Fibroblast of villous mesenchyme (primary cell): ENCODE results near the gene DOCK2. TPM values are rescaled to one million over a fixed set of nuclear protein-coding genes. Genes with fewer than 3 reads are reported as not detected.

Experiments used
- DNase-seq: peaks from one replicate; pipeline ENCODE4 v3.0.0-alpha.2; 2010; ENCODE audit warnings: low read depth
- H3K4me3 ChIP-seq: 2 replicates; pipeline ENCODE4 v1.5.1; 2011; ENCODE audit warnings: low read depth, mild to moderate bottlenecking, low read length
- CTCF ChIP-seq: IDR thresholded peaks from 2 replicates; pipeline ENCODE4 v1.5.1; 2012; ENCODE audit warnings: low read depth, mild to moderate bottlenecking, low read length; ENCODE audit not compliant: insufficient read depth
- total RNA-seq: library from RNA; depleted of rRNA; stranded (reverse); fragments of >200 nt; gene quantifications from 2 replicates; pipeline ENCODE4 v1.2.3, GENCODE V29; 2012

Gene DOCK2
- total RNA-seq, 1 donor = 7.3 TPM

GRCh38 chr5:169840405-169840804, 203.3 kb downstream of the DOCK2 start:
- no peak for DNase-seq
- no peak for TF ChIP-seq CTCF
- no peak overlapping the region for H3K4me3 ChIP-seq

GRCh38 chr5:169842699-169843098, 205.6 kb downstream of the DOCK2 start:
- no peak for TF ChIP-seq CTCF
- no peak overlapping the region for H3K4me3 ChIP-seq
- DNase-seq = no peak

- no peak overlapping the region for H3K4me3 ChIP-seq
- no peak for DNase-seq
- TF ChIP-seq CTCF = no peak
Observed at GRCh38 chr5:169847519-169847918, 210.4 kb downstream of the DOCK2 start.

- no peak for DNase-seq
- no peak for TF ChIP-seq CTCF
- no peak overlapping the region for H3K4me3 ChIP-seq
Observed at GRCh38 chr5:169848271-169848670, 211.2 kb downstream of the DOCK2 start.

GRCh38 chr5:169848792-169849191, 211.7 kb downstream of the DOCK2 start:
- no peak overlapping the region for H3K4me3 ChIP-seq
- no peak for DNase-seq
- TF ChIP-seq CTCF = no peak

GRCh38 chr5:169850409-169850808, 213.3 kb downstream of the DOCK2 start:
- peak; percentile 18 for TF ChIP-seq CTCF
- no peak for DNase-seq

GRCh38 chr5:169851321-169851850, 214.3 kb downstream of the DOCK2 start:
- no peak for DNase-seq
- TF ChIP-seq CTCF = no peak
- no peak overlapping the region for H3K4me3 ChIP-seq

More at GRCh38 chr5:169850409-169850808, 213.3 kb downstream of the DOCK2 start:
- H3K4me3 ChIP-seq = no peak overlapping the region
